ENCODE measurements around the gene IFIT1B. TPM values are rescaled to one million over a fixed set of nuclear protein-coding genes. Genes with fewer than 3 reads are reported as not detected.

IFIT1B gene
- total RNA-seq, 1 experiment from 2014 or later = not detected

DNA sequence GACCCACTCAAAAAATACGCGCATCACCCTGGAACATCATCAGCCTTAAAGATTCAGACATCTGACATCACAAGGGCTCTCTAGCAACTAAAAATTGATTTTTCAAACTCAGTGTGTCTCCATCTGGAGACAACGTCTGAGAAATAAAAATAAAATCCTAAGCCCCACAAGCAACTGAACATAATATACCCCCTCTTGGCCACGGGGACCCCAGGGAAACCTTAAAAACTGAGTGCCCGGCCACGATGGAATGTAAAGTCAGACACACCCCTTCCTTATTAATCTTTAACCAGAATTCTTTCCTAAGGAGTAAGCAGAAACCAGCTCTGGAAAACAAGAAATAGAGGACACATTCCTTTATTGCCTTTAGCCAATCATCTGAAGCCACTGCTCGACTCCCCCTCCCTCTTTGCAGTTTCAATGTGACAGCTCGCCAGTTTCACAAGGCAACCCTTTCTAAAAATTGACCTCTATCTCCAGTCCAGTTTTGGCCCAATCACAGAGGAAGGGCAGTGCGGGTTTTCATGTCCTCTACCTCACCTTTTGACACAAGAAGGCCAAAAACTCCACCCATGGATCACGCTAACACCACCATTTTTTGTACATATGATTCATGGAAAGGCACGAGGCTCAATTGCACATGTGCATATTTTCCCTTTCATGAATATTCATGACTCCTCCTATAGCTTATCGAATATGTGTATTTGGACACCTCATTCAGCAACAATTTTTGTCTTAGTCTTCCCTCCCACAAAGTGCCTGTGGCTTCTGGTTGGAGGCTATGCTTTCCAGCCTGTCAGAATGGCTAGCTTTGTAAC, 25.9 kb upstream of the IFIT1B start (continued):
- TF ChIP-seq, protein P1, sequence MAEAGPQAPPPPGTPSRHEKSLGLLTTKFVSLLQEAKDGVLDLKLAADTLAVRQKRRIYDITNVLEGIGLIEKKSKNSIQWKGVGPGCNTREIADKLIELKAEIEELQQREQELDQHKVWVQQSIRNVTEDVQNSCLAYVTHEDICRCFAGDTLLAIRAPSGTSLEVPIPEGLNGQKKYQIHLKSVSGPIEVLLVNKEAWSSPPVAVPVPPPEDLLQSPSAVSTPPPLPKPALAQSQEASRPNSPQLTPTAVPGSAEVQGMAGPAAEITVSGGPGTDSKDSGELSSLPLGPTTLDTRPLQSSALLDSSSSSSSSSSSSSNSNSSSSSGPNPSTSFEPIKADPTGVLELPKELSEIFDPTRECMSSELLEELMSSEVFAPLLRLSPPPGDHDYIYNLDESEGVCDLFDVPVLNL (CRISPR knock-in tag; IDR thresholded peaks at IDR 0.05; ENCODE audit: borderline replicate concordance, low read depth) = no peak
- TF ChIP-seq CBFB (CRISPR knock-in tag; IDR thresholded peaks at IDR 0.05; ENCODE audit: low read depth) = no peak
- TF ChIP-seq SP1 (CRISPR knock-in tag; conservative IDR thresholded peaks at IDR 0.05) = no peak
- no peak for TF ChIP-seq ZNF317 (CRISPR knock-in tag; IDR thresholded peaks at IDR 0.05; ENCODE audit: borderline replicate concordance, low read depth)
- TF ChIP-seq JAZF1 (CRISPR knock-in tag; IDR thresholded peaks at IDR 0.05) = no peak
- TF ChIP-seq GTF2I (CRISPR knock-in tag; conservative IDR thresholded peaks at IDR 0.05) = no peak
- TF ChIP-seq, protein P2, sequence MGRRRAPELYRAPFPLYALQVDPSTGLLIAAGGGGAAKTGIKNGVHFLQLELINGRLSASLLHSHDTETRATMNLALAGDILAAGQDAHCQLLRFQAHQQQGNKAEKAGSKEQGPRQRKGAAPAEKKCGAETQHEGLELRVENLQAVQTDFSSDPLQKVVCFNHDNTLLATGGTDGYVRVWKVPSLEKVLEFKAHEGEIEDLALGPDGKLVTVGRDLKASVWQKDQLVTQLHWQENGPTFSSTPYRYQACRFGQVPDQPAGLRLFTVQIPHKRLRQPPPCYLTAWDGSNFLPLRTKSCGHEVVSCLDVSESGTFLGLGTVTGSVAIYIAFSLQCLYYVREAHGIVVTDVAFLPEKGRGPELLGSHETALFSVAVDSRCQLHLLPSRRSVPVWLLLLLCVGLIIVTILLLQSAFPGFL (CRISPR knock-in tag; IDR thresholded peaks at IDR 0.05; ENCODE audit: borderline replicate concordance) = no peak

DNA sequence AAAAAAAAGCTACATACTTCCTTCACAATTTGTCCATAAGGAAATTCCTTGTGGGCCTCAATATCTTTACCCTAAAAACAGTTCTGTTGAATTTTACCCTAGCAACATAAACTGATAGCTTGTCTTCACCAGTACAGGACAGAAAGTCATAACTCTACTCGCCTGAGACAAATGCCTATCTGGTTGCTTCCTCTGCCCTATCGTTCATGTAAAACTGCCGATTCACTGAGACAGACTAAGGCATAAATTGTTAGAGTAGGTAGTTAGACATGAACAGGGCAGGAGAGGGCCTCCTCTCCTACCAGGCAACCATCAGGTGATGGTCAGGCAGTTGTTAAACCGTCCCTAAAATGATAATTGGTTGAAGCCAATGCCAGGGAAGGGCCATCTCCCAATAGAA, 25.1 kb upstream of the IFIT1B start:
- DNase-seq (ENCODE audit: low spot score) (no peak), ATAC-seq (no peak)
- Mint-ChIP-seq H3K27me3 (ENCODE audit: low read depth) (no peaks in the 10 kb centered on the region), H3K36me3 (peaks cover 8% of the 10 kb centered on the region), H3K4me1 (peaks cover 55% of the 10 kb centered on the region), H3K27ac (0 out of 2 replicates have a peak overlapping the region, but pooled peaks have one; percentile 50), H3K9me3 (peaks cover 17% of the 10 kb centered on the region), H3K4me3 (no peak overlapping the region)
- CTCF ChIA-PET = interaction anchor here (0.6 to 1.8 kb wide), 4 partner anchors 17 to 72 kb away, joined by 3 to 8 read pairs (median 3); no protein-coding TSS in a partner anchor
- POLR2A ChIA-PET = no interaction called here
- TF ChIP-seq SOX15 (CRISPR knock-in tag; IDR thresholded peaks at IDR 0.05) (no peak), TP53 (CRISPR knock-in tag; IDR thresholded peaks at IDR 0.05) (no peak), JUN (CRISPR knock-in tag; IDR thresholded peaks at IDR 0.05) (no peak), IRF2 (CRISPR knock-in tag; IDR thresholded peaks at IDR 0.05; ENCODE audit: borderline replicate concordance, low read depth) (no peak), HMGA2 (CRISPR knock-in tag; IDR thresholded peaks at IDR 0.05) (no peak), MXD4 (CRISPR knock-in tag; IDR thresholded peaks at IDR 0.05; ENCODE audit: borderline replicate concordance) (no peak), ZNF138 (CRISPR knock-in tag; conservative IDR thresholded peaks at IDR 0.05) (no peak)
- TF ChIP-seq, protein P3, sequence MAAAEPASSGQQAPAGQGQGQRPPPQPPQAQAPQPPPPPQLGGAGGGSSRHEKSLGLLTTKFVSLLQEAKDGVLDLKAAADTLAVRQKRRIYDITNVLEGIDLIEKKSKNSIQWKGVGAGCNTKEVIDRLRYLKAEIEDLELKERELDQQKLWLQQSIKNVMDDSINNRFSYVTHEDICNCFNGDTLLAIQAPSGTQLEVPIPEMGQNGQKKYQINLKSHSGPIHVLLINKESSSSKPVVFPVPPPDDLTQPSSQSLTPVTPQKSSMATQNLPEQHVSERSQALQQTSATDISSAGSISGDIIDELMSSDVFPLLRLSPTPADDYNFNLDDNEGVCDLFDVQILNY (CRISPR knock-in tag; IDR thresholded peaks at IDR 0.05) = no peak
- TF ChIP-seq, protein P4, sequence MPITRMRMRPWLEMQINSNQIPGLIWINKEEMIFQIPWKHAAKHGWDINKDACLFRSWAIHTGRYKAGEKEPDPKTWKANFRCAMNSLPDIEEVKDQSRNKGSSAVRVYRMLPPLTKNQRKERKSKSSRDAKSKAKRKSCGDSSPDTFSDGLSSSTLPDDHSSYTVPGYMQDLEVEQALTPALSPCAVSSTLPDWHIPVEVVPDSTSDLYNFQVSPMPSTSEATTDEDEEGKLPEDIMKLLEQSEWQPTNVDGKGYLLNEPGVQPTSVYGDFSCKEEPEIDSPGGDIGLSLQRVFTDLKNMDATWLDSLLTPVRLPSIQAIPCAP (CRISPR knock-in tag; IDR thresholded peaks at IDR 0.05) = no peak
- TF ChIP-seq, protein P5, sequence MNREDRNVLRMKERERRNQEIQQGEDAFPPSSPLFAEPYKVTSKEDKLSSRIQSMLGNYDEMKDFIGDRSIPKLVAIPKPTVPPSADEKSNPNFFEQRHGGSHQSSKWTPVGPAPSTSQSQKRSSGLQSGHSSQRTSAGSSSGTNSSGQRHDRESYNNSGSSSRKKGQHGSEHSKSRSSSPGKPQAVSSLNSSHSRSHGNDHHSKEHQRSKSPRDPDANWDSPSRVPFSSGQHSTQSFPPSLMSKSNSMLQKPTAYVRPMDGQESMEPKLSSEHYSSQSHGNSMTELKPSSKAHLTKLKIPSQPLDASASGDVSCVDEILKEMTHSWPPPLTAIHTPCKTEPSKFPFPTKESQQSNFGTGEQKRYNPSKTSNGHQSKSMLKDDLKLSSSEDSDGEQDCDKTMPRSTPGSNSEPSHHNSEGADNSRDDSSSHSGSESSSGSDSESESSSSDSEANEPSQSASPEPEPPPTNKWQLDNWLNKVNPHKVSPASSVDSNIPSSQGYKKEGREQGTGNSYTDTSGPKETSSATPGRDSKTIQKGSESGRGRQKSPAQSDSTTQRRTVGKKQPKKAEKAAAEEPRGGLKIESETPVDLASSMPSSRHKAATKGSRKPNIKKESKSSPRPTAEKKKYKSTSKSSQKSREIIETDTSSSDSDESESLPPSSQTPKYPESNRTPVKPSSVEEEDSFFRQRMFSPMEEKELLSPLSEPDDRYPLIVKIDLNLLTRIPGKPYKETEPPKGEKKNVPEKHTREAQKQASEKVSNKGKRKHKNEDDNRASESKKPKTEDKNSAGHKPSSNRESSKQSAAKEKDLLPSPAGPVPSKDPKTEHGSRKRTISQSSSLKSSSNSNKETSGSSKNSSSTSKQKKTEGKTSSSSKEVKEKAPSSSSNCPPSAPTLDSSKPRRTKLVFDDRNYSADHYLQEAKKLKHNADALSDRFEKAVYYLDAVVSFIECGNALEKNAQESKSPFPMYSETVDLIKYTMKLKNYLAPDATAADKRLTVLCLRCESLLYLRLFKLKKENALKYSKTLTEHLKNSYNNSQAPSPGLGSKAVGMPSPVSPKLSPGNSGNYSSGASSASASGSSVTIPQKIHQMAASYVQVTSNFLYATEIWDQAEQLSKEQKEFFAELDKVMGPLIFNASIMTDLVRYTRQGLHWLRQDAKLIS (CRISPR knock-in tag; IDR thresholded peaks at IDR 0.05; ENCODE audit: borderline replicate concordance) = no peak
- TF ChIP-seq, protein P1 (CRISPR knock-in tag; IDR thresholded peaks at IDR 0.05; ENCODE audit: borderline replicate concordance, low read depth) = no peak
- TF ChIP-seq, protein P6, sequence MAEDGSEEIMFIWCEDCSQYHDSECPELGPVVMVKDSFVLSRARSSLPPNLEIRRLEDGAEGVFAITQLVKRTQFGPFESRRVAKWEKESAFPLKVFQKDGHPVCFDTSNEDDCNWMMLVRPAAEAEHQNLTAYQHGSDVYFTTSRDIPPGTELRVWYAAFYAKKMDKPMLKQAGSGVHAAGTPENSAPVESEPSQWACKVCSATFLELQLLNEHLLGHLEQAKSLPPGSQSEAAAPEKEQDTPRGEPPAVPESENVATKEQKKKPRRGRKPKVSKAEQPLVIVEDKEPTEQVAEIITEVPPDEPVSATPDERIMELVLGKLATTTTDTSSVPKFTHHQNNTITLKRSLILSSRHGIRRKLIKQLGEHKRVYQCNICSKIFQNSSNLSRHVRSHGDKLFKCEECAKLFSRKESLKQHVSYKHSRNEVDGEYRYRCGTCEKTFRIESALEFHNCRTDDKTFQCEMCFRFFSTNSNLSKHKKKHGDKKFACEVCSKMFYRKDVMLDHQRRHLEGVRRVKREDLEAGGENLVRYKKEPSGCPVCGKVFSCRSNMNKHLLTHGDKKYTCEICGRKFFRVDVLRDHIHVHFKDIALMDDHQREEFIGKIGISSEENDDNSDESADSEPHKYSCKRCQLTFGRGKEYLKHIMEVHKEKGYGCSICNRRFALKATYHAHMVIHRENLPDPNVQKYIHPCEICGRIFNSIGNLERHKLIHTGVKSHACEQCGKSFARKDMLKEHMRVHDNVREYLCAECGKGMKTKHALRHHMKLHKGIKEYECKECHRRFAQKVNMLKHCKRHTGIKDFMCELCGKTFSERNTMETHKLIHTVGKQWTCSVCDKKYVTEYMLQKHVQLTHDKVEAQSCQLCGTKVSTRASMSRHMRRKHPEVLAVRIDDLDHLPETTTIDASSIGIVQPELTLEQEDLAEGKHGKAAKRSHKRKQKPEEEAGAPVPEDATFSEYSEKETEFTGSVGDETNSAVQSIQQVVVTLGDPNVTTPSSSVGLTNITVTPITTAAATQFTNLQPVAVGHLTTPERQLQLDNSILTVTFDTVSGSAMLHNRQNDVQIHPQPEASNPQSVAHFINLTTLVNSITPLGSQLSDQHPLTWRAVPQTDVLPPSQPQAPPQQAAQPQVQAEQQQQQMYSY (CRISPR knock-in tag; IDR thresholded peaks at IDR 0.05) = no peak
- TF ChIP-seq, protein P7, sequence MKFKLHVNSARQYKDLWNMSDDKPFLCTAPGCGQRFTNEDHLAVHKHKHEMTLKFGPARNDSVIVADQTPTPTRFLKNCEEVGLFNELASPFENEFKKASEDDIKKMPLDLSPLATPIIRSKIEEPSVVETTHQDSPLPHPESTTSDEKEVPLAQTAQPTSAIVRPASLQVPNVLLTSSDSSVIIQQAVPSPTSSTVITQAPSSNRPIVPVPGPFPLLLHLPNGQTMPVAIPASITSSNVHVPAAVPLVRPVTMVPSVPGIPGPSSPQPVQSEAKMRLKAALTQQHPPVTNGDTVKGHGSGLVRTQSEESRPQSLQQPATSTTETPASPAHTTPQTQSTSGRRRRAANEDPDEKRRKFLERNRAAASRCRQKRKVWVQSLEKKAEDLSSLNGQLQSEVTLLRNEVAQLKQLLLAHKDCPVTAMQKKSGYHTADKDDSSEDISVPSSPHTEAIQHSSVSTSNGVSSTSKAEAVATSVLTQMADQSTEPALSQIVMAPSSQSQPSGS (CRISPR knock-in tag; IDR thresholded peaks at IDR 0.05; ENCODE audit: borderline replicate concordance, low read depth) = no peak

All from WTC11 (cell line).